ENCODE data around the gene CEP120.
"Not testable (repeated sequence)": the region's sequence is repeated elsewhere in the genome, so short reads cannot be mapped to it uniquely, and the experiment has no call there.

CEP120 gene

GRCh38 chr5:123350742-123351141 lies 72.5 kb downstream of the CEP120 start:
- no peak overlapping the region for H3K4me3 ChIP-seq (ENCODE audit: control insufficient read depth, low read depth, low read length)
- TF ChIP-seq, protein P1, sequence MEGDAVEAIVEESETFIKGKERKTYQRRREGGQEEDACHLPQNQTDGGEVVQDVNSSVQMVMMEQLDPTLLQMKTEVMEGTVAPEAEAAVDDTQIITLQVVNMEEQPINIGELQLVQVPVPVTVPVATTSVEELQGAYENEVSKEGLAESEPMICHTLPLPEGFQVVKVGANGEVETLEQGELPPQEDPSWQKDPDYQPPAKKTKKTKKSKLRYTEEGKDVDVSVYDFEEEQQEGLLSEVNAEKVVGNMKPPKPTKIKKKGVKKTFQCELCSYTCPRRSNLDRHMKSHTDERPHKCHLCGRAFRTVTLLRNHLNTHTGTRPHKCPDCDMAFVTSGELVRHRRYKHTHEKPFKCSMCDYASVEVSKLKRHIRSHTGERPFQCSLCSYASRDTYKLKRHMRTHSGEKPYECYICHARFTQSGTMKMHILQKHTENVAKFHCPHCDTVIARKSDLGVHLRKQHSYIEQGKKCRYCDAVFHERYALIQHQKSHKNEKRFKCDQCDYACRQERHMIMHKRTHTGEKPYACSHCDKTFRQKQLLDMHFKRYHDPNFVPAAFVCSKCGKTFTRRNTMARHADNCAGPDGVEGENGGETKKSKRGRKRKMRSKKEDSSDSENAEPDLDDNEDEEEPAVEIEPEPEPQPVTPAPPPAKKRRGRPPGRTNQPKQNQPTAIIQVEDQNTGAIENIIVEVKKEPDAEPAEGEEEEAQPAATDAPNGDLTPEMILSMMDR (IDR thresholded peaks at IDR 0.05; ENCODE audit: control insufficient read depth, insufficient read depth, low read depth, low read length, missing control alignments) = no peak
- no peak for DNase-seq (ENCODE audit: low read depth)

DNA sequence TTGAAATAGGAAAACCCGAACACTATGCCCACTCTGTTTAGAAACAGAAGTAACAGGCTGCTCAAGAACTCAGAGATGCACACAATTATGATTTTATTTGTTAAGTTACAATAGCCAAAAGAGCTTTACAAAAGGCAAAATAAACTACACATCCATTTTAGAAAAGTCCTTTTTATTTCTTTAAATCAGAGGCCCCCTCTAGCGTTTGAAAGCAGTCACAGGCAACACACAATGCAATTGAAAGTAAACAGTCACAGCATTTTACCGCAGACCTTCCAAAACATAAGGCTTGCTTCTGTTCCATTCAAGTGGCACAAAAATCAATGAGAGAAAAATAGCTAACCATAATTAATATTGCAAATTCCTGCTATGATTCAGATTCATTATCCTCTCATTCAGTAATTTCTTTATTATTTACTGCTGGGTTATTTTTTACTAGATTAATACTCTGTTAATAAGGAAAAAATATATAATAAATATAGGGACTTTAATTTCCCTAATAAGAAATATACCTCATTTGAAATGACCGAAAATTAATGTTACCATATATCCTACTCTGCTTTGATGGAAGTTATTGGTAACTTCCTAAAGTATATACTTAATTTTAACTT lies 78.3 kb downstream of the CEP120 start:
- TF ChIP-seq, protein P1 (IDR thresholded peaks at IDR 0.05; ENCODE audit: control insufficient read depth, insufficient read depth, low read depth, low read length, missing control alignments) = peak; percentile 78
- peak; percentile 1 for DNase-seq (ENCODE audit: low read depth)
- no peak overlapping the region for H3K4me3 ChIP-seq (ENCODE audit: control insufficient read depth, low read depth, low read length)

- TF ChIP-seq, protein P1 (IDR thresholded peaks at IDR 0.05; ENCODE audit: control insufficient read depth, insufficient read depth, low read depth, low read length, missing control alignments) = no peak
- DNase-seq (ENCODE audit: low read depth) = no peak
- H3K4me3 ChIP-seq (ENCODE audit: control insufficient read depth, low read depth, low read length) = no peak overlapping the region
Observed at GRCh38 chr5:123340928-123341327, 82.3 kb downstream of the CEP120 start.

DNA sequence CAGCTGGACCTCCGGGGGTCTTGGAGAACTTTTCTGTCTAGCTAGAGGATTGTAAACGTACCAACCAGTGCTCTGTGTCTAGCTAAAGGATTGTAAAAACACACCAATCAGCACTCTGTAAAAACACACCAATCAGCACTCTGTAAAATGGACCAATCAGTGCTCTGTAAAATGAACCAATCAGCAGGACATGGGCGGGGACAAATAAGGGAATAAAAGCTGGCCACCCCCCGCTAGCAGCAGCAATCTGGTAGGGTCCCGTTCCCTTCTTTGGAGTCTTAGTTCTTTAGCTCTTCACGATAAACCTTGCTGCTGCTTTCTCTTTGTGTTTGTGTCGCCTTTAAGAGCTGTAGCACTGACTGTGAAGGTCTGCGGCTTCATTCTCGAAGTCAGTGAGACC lies 114.8 kb downstream of the CEP120 start:
- DNase-seq (ENCODE audit: low read depth); H3K4me3 ChIP-seq (ENCODE audit: control insufficient read depth, low read depth, low read length): not testable (repeated sequence)

DNA sequence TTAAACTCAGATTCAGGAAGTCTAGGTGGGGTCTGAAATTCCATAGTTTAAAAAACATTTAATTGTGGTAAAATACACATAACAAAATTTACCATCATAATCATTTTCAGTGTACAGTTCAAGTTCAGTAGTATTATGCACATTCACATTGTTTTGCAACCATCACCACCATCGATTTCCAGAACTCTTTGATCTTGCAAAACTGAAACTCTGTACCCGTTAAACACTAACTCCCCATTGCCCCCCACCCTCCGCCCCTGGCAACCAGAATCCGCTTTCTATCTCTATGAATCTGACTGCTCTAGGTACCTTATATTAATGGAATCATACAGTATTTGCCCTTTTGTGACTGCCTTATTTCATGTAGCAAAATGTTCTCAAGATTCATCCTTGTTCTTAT lies 117.5 kb downstream of the CEP120 start:
- no peak overlapping the region for H3K4me3 ChIP-seq (ENCODE audit: control insufficient read depth, low read depth, low read length)
- TF ChIP-seq, protein P1 (IDR thresholded peaks at IDR 0.05; ENCODE audit: control insufficient read depth, insufficient read depth, low read depth, low read length, missing control alignments) = no peak
- no peak for DNase-seq (ENCODE audit: low read depth)

DNA sequence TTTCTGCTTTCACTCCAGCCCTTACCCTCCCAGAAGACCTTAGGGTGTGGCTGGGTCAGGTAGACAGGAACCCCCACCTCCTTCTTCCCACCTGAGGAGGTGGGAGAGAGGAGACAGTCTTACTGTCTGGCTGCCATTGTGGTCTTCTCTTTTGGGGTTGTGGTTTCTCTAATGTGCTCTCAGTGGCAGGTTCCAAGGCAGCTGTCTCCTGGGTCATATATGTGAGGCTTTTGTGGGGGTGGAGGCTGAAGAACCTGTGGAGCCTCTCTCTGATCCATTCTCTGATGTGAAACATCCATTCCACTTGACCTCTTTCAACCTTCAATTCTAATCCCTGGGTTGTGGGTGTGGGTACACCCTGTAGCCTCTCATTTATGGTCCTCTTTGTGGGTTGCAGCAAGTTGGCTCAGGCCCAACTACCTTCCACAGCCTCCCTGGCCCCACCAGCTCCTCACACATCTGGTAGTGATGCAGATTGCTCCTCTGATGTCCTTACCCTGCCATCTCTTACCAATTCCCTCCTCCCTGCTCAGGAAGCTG lies 118.4 kb downstream of the CEP120 start:
- no peak overlapping the region for H3K4me3 ChIP-seq (ENCODE audit: control insufficient read depth, low read depth, low read length)
- no peak for DNase-seq (ENCODE audit: low read depth)
- TF ChIP-seq, protein P1 (IDR thresholded peaks at IDR 0.05; ENCODE audit: control insufficient read depth, insufficient read depth, low read depth, low read length, missing control alignments) = no peak

DNA sequence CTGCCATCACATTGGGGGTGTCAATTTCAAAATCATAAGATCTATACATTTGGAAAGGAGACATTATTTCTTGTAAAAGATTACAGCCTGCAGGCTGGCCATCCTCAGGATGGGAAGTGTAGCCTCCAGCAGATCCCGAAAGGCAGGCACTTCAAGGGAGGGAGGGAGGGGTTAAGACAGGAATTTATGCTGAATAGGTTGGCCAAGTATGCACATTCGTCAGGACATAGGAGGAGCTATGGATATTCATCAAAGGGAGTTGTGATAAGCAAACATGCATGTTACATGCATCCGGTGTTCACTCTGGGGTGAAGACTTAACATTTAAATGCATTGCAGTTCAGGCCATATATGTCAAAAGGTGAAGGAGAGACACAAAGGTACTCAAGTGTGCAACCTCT lies 119.4 kb downstream of the CEP120 start:
- TF ChIP-seq, protein P1 (IDR thresholded peaks at IDR 0.05; ENCODE audit: control insufficient read depth, insufficient read depth, low read depth, low read length, missing control alignments) = no peak
- H3K4me3 ChIP-seq (ENCODE audit: control insufficient read depth, low read depth, low read length) = no peak overlapping the region
- no peak for DNase-seq (ENCODE audit: low read depth)
